Thyroid gland (tissue), 4 donors: Measurements from ENCODE around the gene RSBN1.

Experiments used
- POLR2A ChIP-seq, 2 donors: fragments of 450-650 bp; IDR thresholded peaks; one replicate each; pipeline ENCODE4 v1.6.1; 2017; ENCODE audit warnings: antibody characterized with exemption in 2 of 2, mild to moderate bottlenecking in 2 of 2, moderate library complexity in 1 of 2
- TF ChIP-seq, protein P1 (sequence below), 6 experiments: fragments of 200-600 bp in 3 of 6; fragments of 450-650 bp in 3 of 6; sonication (generic) in 3 of 6; IDR thresholded peaks; one replicate each; pipeline ENCODE4 v1.5.1; 2016 to 2019; ENCODE audit warnings: antibody characterized with exemption in 6 of 6, mild to moderate bottlenecking in 2 of 6, inconsistent platforms in 1 of 6, moderate library complexity in 1 of 6

DNA sequence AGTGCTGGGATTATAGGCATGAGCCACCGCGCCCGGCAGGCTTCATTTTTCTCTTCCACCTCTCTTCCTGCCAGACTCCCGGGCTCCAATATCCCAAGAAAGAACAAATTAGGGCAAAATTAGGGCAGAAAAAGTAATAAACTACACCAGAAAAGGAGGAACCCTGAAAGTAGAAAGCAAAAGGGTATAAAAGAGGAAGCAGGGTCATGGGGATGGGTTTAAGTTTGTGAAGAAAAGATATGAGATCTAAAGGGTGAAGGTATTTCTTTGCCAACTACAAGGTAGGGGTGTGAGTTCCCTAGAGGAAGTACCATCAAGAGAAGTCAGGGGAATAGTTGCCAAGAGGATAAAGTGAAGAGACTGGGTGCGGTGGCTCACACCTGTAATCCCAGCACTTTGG, 49.4 kb upstream of the RSBN1 start:
- no peak for TF ChIP-seq POLR2A (IDR thresholded peaks at IDR 0.05)
- TF ChIP-seq, protein P1, sequence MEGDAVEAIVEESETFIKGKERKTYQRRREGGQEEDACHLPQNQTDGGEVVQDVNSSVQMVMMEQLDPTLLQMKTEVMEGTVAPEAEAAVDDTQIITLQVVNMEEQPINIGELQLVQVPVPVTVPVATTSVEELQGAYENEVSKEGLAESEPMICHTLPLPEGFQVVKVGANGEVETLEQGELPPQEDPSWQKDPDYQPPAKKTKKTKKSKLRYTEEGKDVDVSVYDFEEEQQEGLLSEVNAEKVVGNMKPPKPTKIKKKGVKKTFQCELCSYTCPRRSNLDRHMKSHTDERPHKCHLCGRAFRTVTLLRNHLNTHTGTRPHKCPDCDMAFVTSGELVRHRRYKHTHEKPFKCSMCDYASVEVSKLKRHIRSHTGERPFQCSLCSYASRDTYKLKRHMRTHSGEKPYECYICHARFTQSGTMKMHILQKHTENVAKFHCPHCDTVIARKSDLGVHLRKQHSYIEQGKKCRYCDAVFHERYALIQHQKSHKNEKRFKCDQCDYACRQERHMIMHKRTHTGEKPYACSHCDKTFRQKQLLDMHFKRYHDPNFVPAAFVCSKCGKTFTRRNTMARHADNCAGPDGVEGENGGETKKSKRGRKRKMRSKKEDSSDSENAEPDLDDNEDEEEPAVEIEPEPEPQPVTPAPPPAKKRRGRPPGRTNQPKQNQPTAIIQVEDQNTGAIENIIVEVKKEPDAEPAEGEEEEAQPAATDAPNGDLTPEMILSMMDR (IDR thresholded peaks at IDR 0.05), result no peak
